ENCODE results near the gene SEC24B. TPM values are rescaled to one million over a fixed set of nuclear protein-coding genes. Genes with fewer than 3 reads are reported as not detected.

SEC24B gene
- total RNA-seq, 1 donor from 2014 or later = 16.8 TPM

- H3K4me3 ChIP-seq (ENCODE audit: low read depth, low read length) = no peak overlapping the region
- TF ChIP-seq CTCF (conservative IDR thresholded peaks at IDR 0.05; ENCODE audit: low read depth, low read length) = no peak
- DNase-seq (ENCODE audit: low read depth) = no peak
These were observed 156.0 kb downstream of the SEC24B start for GRCh38 chr4:109589605-109590004.

Other genes with a start within 250 kb of the SEC24B start
- gene COL25A1, start 131.2 kb upstream of the SEC24B start, total RNA-seq = 0.46 and 0.65 TPM in 2 replicates
- gene MCUB, start 126.4 kb downstream of the SEC24B start, total RNA-seq = 57.2 and 105 TPM in 2 replicates